ENCODE results near the gene TRH.
"Not testable (repeated sequence)": the region's sequence is repeated elsewhere in the genome, so short reads cannot be mapped to it uniquely, and the experiment has no call there.

TRH gene

GRCh38 chr3:130014526-130014925 lies 40.0 kb downstream of the TRH start:
- in situ Hi-C loops (cut with MboI; ENCODE audit: low pct_unique_long_range_greater_than_20kb, low sequenced_read_pairs, unreplicated experiment): no loop called here
- no peak for TF ChIP-seq CTCF (IDR thresholded peaks at IDR 0.05; ENCODE audit: extremely low read depth, insufficient read depth, missing control alignments)
- no peak for DNase-seq (ENCODE audit: low spot score)

GRCh38 chr3:130017661-130018060 lies 43.1 kb downstream of the TRH start:
- in situ Hi-C loops (cut with MboI; ENCODE audit: low pct_unique_long_range_greater_than_20kb, low sequenced_read_pairs, unreplicated experiment); DNase-seq (ENCODE audit: low spot score): not testable (repeated sequence)

- DNase-seq (ENCODE audit: low spot score); in situ Hi-C loops (cut with MboI; ENCODE audit: low pct_unique_long_range_greater_than_20kb, low sequenced_read_pairs, unreplicated experiment): not testable (repeated sequence)
Observed at GRCh38 chr3:130026146-130026829, 51.8 kb downstream of the TRH start.

GRCh38 chr3:130027437-130027836 lies 52.9 kb downstream of the TRH start:
- in situ Hi-C loops (cut with MboI; ENCODE audit: low pct_unique_long_range_greater_than_20kb, low sequenced_read_pairs, unreplicated experiment); DNase-seq (ENCODE audit: low spot score): not testable (repeated sequence)

More at GRCh38 chr3:130026146-130026829, 51.8 kb downstream of the TRH start:
- TF ChIP-seq CTCF (IDR thresholded peaks at IDR 0.05; ENCODE audit: extremely low read depth, insufficient read depth, missing control alignments): peak; percentile 31

Measured in GM13977 (cell line).